Endodermal cell (in vitro differentiated cells): ENCODE data around the gene IGSF21. TPM values are rescaled to one million over a fixed set of nuclear protein-coding genes. Genes with fewer than 3 reads are reported as not detected.
A peak's percentile ranks its signal among the peaks of the same experiment; 100 is the strongest.

ENCODE experiments used
- DNase-seq: peaks from one replicate; pipeline ENCODE4 v3.0.0-alpha.2; 2017
- H3K27ac ChIP-seq: 2 replicates; pipeline ENCODE4 v1.5.1; 2013; ENCODE audit warnings: mild to moderate bottlenecking, low read depth, low read length, moderate library complexity
- H3K27me3 ChIP-seq: 2 replicates; pipeline ENCODE4 v1.6.1; 2013; ENCODE audit warnings: mild to moderate bottlenecking, low read length, moderate library complexity; ENCODE audit not compliant: insufficient read depth, control insufficient read depth, poor library complexity, severe bottlenecking
- H3K36me3 ChIP-seq: 2 replicates; pipeline ENCODE4 v1.7.0; 2013; ENCODE audit warnings: mild to moderate bottlenecking, low read length, moderate library complexity; ENCODE audit not compliant: control insufficient read depth, insufficient read depth
- H3K4me1 ChIP-seq: one replicate; pipeline ENCODE4 v1.7.0; 2013; ENCODE audit warnings: low read length; ENCODE audit not compliant: control insufficient read depth, insufficient read depth
- H3K4me3 ChIP-seq: 2 replicates; pipeline ENCODE4 v1.5.1; 2013; ENCODE audit warnings: mild to moderate bottlenecking, low read length, moderate library complexity
- H3K9ac ChIP-seq: 2 replicates; pipeline ENCODE4 v1.6.1; 2013; ENCODE audit warnings: mild to moderate bottlenecking, low read length, moderate library complexity; ENCODE audit not compliant: poor library complexity, severe bottlenecking; ENCODE audit errors: extremely low read depth
- H3K9me3 ChIP-seq: 2 replicates; pipeline ENCODE4 v1.6.1; 2013; ENCODE audit warnings: mild to moderate bottlenecking, low read length, moderate library complexity; ENCODE audit not compliant: control insufficient read depth
- H3K27ac Mint-ChIP-seq: 2 replicates; pipeline ENCODE4 v1.8.0; 2020; ENCODE audit warnings: mixed read lengths
- H3K27me3 Mint-ChIP-seq: 2 replicates; pipeline ENCODE4 v1.8.0; 2021; ENCODE audit warnings: mild to moderate bottlenecking, mixed read lengths; ENCODE audit not compliant: insufficient read depth
- H3K36me3 Mint-ChIP-seq: 2 replicates; pipeline ENCODE4 v1.8.0; 2020; ENCODE audit warnings: low read depth, mixed read lengths
- H3K4me1 Mint-ChIP-seq: 2 replicates; pipeline ENCODE4 v1.8.0; 2020; ENCODE audit warnings: mixed read lengths
- H3K4me3 Mint-ChIP-seq: 2 replicates; pipeline ENCODE4 v1.8.0; 2020; ENCODE audit warnings: mild to moderate bottlenecking, moderate library complexity, mixed read lengths
- H3K9me3 Mint-ChIP-seq: 2 replicates; pipeline ENCODE4 v1.8.0; 2020; ENCODE audit warnings: mild to moderate bottlenecking, mixed read lengths
- WGBS, 2 experiments: methylation state at CpG; one replicate each; pipeline versions ENCODE4 v1.1.5 to v1.1.7; 2013; ENCODE audit warnings: missing lambda C conversion rate in 2 of 2, mixed read lengths in 1 of 2; ENCODE audit not compliant: insufficient coverage in 1 of 2, insufficient read length in 1 of 2; 5-methylcytosine and 5-hydroxymethylcytosine counted together
- total RNA-seq, 2 donors: library from RNA; stranded (reverse); fragmentation: NEBNext Ultra II Directional in 1 of 2; extraction: Animal tissue kit (Norgen Biotek cat#: 25700) in 1 of 2; gene quantifications; 2 replicates in 1 of 2; 3 replicates in 1 of 2; pipeline ENCODE4 v1.2.1, GENCODE V29; 2021
- TF ChIP-seq, protein P1 (sequence below): fragments of 200-600 bp; sonication (generic); conservative IDR thresholded peaks from 2 replicates; pipeline ENCODE4 v1.5.0; 2021; ENCODE audit warnings: antibody characterized with exemption, mild to moderate bottlenecking

Gene IGSF21
- total RNA-seq, 2 donors from 2014 or later, result 1.3 to 1.7 TPM

GRCh38 chr1:18401921-18402320, 294.3 kb downstream of the IGSF21 start:
- Mint-ChIP-seq H3K9me3 (peaks cover 3% of the 10 kb centered on the region), H3K4me3 (no peak overlapping the region), H3K4me1 (peaks cover 34% of the 10 kb centered on the region), H3K36me3 (peaks cover 3% of the 10 kb centered on the region), H3K27me3 (peaks cover 10% of the 10 kb centered on the region), H3K27ac (no peak overlapping the region)
- WGBS, 2 experiments, result 90 to 93% methylated on average over 3 of the region's 3 CpGs
- Histone ChIP-seq H3K27me3 (no peaks in the 10 kb centered on the region), H3K9ac (no peak overlapping the region), H3K9me3 (peaks cover 6% of the 10 kb centered on the region), H3K27ac (no peak overlapping the region), H3K4me1 (peaks cover 12% of the 10 kb centered on the region), H3K36me3 (no peaks in the 10 kb centered on the region), H3K4me3 (no peak overlapping the region)
- DNase-seq, result no peak
- TF ChIP-seq, protein P1, sequence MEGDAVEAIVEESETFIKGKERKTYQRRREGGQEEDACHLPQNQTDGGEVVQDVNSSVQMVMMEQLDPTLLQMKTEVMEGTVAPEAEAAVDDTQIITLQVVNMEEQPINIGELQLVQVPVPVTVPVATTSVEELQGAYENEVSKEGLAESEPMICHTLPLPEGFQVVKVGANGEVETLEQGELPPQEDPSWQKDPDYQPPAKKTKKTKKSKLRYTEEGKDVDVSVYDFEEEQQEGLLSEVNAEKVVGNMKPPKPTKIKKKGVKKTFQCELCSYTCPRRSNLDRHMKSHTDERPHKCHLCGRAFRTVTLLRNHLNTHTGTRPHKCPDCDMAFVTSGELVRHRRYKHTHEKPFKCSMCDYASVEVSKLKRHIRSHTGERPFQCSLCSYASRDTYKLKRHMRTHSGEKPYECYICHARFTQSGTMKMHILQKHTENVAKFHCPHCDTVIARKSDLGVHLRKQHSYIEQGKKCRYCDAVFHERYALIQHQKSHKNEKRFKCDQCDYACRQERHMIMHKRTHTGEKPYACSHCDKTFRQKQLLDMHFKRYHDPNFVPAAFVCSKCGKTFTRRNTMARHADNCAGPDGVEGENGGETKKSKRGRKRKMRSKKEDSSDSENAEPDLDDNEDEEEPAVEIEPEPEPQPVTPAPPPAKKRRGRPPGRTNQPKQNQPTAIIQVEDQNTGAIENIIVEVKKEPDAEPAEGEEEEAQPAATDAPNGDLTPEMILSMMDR, result no peak

- no peaks in the 10 kb centered on the region for H3K36me3 Mint-ChIP-seq
- Histone ChIP-seq H3K4me3 (no peak overlapping the region), H3K9ac (no peak overlapping the region), H3K36me3 (no peaks in the 10 kb centered on the region), H3K27me3 (no peaks in the 10 kb centered on the region), H3K4me1 (peaks cover under 1% of the 10 kb centered on the region), H3K9me3 (peaks cover 6% of the 10 kb centered on the region), H3K27ac (no peak overlapping the region)
- TF ChIP-seq, protein P1, result no peak
- no peaks in the 10 kb centered on the region for H3K9me3 Mint-ChIP-seq
- 71 to 79% methylated on average over 1 to 3 of the region's 3 CpGs for whole genome bisulfite sequencing, 2 experiments
- no peak for DNase-seq
- H3K27ac Mint-ChIP-seq, result no peak overlapping the region
- H3K4me3 Mint-ChIP-seq, result no peak overlapping the region
- peaks cover 7% of the 10 kb centered on the region for H3K27me3 Mint-ChIP-seq
- peaks cover 18% of the 10 kb centered on the region for H3K4me1 Mint-ChIP-seq
Measured at GRCh38 chr1:18404460-18404859, 296.9 kb downstream of the IGSF21 start.

DNA sequence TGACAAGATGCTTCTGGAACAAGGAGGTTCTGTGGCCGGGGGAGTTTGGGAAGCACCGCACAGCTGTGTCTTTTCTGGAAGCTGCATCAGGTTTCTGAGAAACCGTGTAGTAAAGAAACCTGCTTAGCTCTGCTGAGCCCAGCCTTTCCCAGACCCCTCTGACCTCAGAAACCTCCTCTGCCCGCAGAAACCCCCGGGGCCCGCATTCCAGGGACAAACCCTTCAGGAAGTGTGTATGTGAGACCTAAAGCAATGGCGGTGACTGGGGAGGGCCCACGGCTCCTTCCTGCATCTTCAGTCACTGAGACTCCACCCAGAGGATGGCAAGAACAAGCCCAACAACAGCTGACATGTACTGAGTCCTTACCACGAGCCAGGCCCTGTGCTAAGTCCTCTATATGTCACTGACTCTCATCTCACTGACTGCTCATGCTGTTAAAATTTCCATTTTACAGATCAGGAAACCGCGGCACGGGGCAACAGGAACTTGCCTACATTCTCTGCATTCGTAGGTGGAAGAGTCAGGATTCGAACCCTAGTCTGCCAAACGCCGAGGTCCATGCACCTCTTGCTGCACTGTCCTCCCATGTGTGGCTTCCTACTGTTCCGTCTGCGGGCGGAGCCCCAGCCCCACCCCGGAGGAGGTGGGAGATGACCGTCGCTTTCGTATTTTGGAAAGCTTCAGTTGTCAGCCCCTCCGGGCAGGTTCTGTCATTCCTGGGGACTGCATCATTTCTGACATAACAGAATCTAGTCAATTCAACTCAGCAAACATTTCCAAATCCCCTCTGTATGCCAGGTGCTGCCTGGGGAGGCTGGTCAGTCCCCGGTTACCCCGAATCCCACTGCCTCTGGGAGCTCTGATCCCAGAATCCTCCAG, 299.8 kb downstream of the IGSF21 start:
- no peak overlapping the region for H3K27ac ChIP-seq
- no peak overlapping the region for H3K27ac Mint-ChIP-seq
- no peaks in the 10 kb centered on the region for H3K4me1 ChIP-seq
- H3K27me3 ChIP-seq, result no peaks in the 10 kb centered on the region
- peaks cover 22% of the 10 kb centered on the region for H3K9me3 ChIP-seq
- H3K27me3 Mint-ChIP-seq, result peaks cover 2% of the 10 kb centered on the region
- peaks cover 8% of the 10 kb centered on the region for H3K4me1 Mint-ChIP-seq
- H3K4me3 Mint-ChIP-seq, result no peak overlapping the region
- peak; percentile 63 for DNase-seq
- H3K9ac ChIP-seq, result no peak overlapping the region
- H3K4me3 ChIP-seq, result no peak overlapping the region
- TF ChIP-seq, protein P1, result no peak
- peaks cover 9% of the 10 kb centered on the region for H3K36me3 Mint-ChIP-seq
- H3K36me3 ChIP-seq, result no peaks in the 10 kb centered on the region
- whole genome bisulfite sequencing, 2 experiments, result 90% methylated on average over 21 to 26 of the region's 26 CpGs
- H3K9me3 Mint-ChIP-seq, result peaks cover 17% of the 10 kb centered on the region
